Erythroblast (primary cell): ENCODE results near the gene LIMS1.

Experiments used
- GATA1 ChIP-seq: IDR thresholded peaks from 2 replicates; pipeline ENCODE4 v1.6.1; 2011; ENCODE audit warnings: low read depth, mild to moderate bottlenecking, control low read depth, low read length, moderate library complexity
- POLR2A ChIP-seq: IDR thresholded peaks from 2 replicates; pipeline ENCODE4 v1.6.1; 2011; ENCODE audit warnings: mild to moderate bottlenecking, low read length

- TF ChIP-seq POLR2A (no peak), GATA1 (no peak)
Measured at GRCh38 chr2:108531674-108532055, 2.6 kb upstream of the LIMS1 start.
